Measurements from ENCODE around the gene ASIC2. TPM values are rescaled to one million over a fixed set of nuclear protein-coding genes. Genes with fewer than 3 reads are reported as not detected.
"Not testable (repeated sequence)": the region's sequence is repeated elsewhere in the genome, so short reads cannot be mapped to it uniquely, and the experiment has no call there.

The ASIC2 gene
- total and polyA plus RNA-seq, 9 donors: under 0.01 to 0.71 (median 0.16) TPM

GRCh38 chr17:32998111-32998886, 294.8 kb downstream of the ASIC2 start:
- Histone ChIP-seq H3K4me1 (ENCODE audit: control insufficient read depth, insufficient read depth, low read length) (peaks cover 2% of the 10 kb centered on the region), H3K36me3 (ENCODE audit: control insufficient read depth, insufficient read depth, low read length) (no peaks in the 10 kb centered on the region), H3K27ac (ENCODE audit: low read length) (no peak overlapping the region), H3K9me3 (replicated peaks; ENCODE audit: control insufficient read depth, low read depth, low read length) (no peaks in the 10 kb centered on the region), H3K27me3 (ENCODE audit: control insufficient read depth, insufficient read depth, low read length) (peaks cover 13% of the 10 kb centered on the region), H3K4me3 (ENCODE audit: low read length) (no peak overlapping the region)
- 1% methylated on average over 17 of the region's 18 CpGs for WGBS (ENCODE audit: insufficient coverage)
- peak; percentile 71 for DNase-seq

- H3K9me3 ChIP-seq (replicated peaks; ENCODE audit: control insufficient read depth, low read depth, low read length): no peaks in the 10 kb centered on the region
- no peaks in the 10 kb centered on the region for H3K36me3 ChIP-seq (ENCODE audit: control insufficient read depth, insufficient read depth, low read length)
- DNase-seq: no peak
- H3K27me3 ChIP-seq (ENCODE audit: control insufficient read depth, insufficient read depth, low read length): peaks cover 11% of the 10 kb centered on the region
- no peak overlapping the region for H3K4me3 ChIP-seq (ENCODE audit: low read length)
- H3K4me1 ChIP-seq (ENCODE audit: control insufficient read depth, insufficient read depth, low read length): peaks cover 5% of the 10 kb centered on the region
- 61% methylated on average over 9 of the region's 14 CpGs for WGBS (ENCODE audit: insufficient coverage)
- H3K27ac ChIP-seq (ENCODE audit: low read length): no peak overlapping the region
Measured at GRCh38 chr17:32995416-32996045, 297.6 kb downstream of the ASIC2 start.

- Histone ChIP-seq H3K36me3 (ENCODE audit: control insufficient read depth, insufficient read depth, low read length) (no peaks in the 10 kb centered on the region), H3K4me3 (ENCODE audit: low read length) (no peak overlapping the region), H3K9me3 (replicated peaks; ENCODE audit: control insufficient read depth, low read depth, low read length) (no peaks in the 10 kb centered on the region), H3K4me1 (ENCODE audit: control insufficient read depth, insufficient read depth, low read length) (peaks cover 5% of the 10 kb centered on the region), H3K27me3 (ENCODE audit: control insufficient read depth, insufficient read depth, low read length) (peaks cover 9% of the 10 kb centered on the region), H3K27ac (ENCODE audit: low read length) (no peak overlapping the region)
- 58% methylated on average over 3 of the region's 9 CpGs for WGBS (ENCODE audit: insufficient coverage)
- DNase-seq: no peak
Measured at GRCh38 chr17:32993977-32994376, 299.1 kb downstream of the ASIC2 start.

- Histone ChIP-seq H3K9me3 (replicated peaks; ENCODE audit: control insufficient read depth, low read depth, low read length) (no peaks in the 10 kb centered on the region), H3K27me3 (ENCODE audit: control insufficient read depth, insufficient read depth, low read length) (no peaks in the 10 kb centered on the region), H3K36me3 (ENCODE audit: control insufficient read depth, insufficient read depth, low read length) (no peaks in the 10 kb centered on the region), H3K4me3 (ENCODE audit: low read length) (no peak overlapping the region), H3K4me1 (ENCODE audit: control insufficient read depth, insufficient read depth, low read length) (peaks cover 3% of the 10 kb centered on the region), H3K27ac (ENCODE audit: low read length) (no peak overlapping the region)
- peak; percentile 51 for DNase-seq
- 83% methylated on average over 8 of the region's 13 CpGs for WGBS (ENCODE audit: insufficient coverage)
Measured at GRCh38 chr17:32992321-32993033, 300.6 kb downstream of the ASIC2 start.

- DNase-seq: no peak
- Histone ChIP-seq H3K27ac (ENCODE audit: low read length) (no peak overlapping the region), H3K4me1 (ENCODE audit: control insufficient read depth, insufficient read depth, low read length) (peaks cover 3% of the 10 kb centered on the region), H3K36me3 (ENCODE audit: control insufficient read depth, insufficient read depth, low read length) (no peaks in the 10 kb centered on the region), H3K9me3 (replicated peaks; ENCODE audit: control insufficient read depth, low read depth, low read length) (no peaks in the 10 kb centered on the region), H3K27me3 (ENCODE audit: control insufficient read depth, insufficient read depth, low read length) (no peaks in the 10 kb centered on the region), H3K4me3 (ENCODE audit: low read length) (no peak overlapping the region)
- no CpG with 5 or more reads among the region's 3 CpGs for WGBS (ENCODE audit: insufficient coverage)
Measured at GRCh38 chr17:32988481-32989101, 304.5 kb downstream of the ASIC2 start.

DNA sequence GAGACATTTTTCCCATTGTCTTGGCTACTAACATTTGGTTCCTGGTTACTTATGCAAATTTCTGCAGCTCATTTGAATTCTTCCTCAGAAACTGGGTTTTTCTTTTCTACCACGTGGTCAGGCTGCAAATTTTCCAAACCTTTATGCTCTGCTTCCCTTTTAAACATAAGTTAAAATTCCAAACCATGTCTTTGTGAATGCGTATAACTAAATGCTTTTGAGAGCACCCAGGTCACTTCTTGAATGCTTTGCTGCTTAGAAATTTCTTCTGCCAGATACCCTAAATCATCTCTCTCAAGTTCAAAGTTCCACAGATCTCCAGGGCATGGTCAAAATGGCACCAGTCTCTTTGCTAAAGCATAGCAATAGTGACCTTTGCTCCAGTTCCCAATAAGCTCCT, 305.2 kb downstream of the ASIC2 start:
- not testable (repeated sequence) for H3K27ac ChIP-seq (ENCODE audit: low read length); DNase-seq; H3K4me1 ChIP-seq (ENCODE audit: control insufficient read depth, insufficient read depth, low read length); H3K27me3 ChIP-seq (ENCODE audit: control insufficient read depth, insufficient read depth, low read length); H3K36me3 ChIP-seq (ENCODE audit: control insufficient read depth, insufficient read depth, low read length); H3K9me3 ChIP-seq (replicated peaks; ENCODE audit: control insufficient read depth, low read depth, low read length); H3K4me3 ChIP-seq (ENCODE audit: low read length)
- 71% methylated on average over 2 of the region's 2 CpGs for WGBS (ENCODE audit: insufficient coverage)

DNA sequence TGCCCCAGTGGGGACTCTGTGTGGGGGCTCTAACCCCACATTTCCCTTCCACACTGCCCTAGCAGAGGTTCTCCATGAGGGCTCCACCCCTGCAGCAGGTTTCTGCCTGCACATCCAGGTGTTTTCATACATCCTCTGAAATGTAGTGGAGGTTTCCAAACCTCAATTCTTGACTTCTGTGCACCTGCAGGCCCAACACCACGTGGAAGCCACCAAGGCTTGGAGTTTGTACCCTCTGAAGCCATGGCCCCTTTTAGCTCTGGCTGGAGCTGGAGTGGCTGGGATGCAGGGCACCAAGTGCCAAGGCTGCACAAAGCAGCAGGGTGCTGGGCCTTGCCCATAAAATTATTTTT, 305.7 kb downstream of the ASIC2 start:
- WGBS (ENCODE audit: insufficient coverage): 43% methylated on average over 1 of the region's 1 CpG
- DNase-seq; H3K27me3 ChIP-seq (ENCODE audit: control insufficient read depth, insufficient read depth, low read length); H3K9me3 ChIP-seq (replicated peaks; ENCODE audit: control insufficient read depth, low read depth, low read length); H3K4me3 ChIP-seq (ENCODE audit: low read length); H3K4me1 ChIP-seq (ENCODE audit: control insufficient read depth, insufficient read depth, low read length); H3K27ac ChIP-seq (ENCODE audit: low read length); H3K36me3 ChIP-seq (ENCODE audit: control insufficient read depth, insufficient read depth, low read length): not testable (repeated sequence)

- H3K36me3 ChIP-seq (ENCODE audit: control insufficient read depth, insufficient read depth, low read length): no peaks in the 10 kb centered on the region
- no peak overlapping the region for H3K4me3 ChIP-seq (ENCODE audit: low read length)
- WGBS (ENCODE audit: insufficient coverage): no CpG with 5 or more reads among the region's 4 CpGs
- peaks cover 2% of the 10 kb centered on the region for H3K9me3 ChIP-seq (replicated peaks; ENCODE audit: control insufficient read depth, low read depth, low read length)
- no peaks in the 10 kb centered on the region for H3K27me3 ChIP-seq (ENCODE audit: control insufficient read depth, insufficient read depth, low read length)
- DNase-seq: no peak
- H3K4me1 ChIP-seq (ENCODE audit: control insufficient read depth, insufficient read depth, low read length): no peaks in the 10 kb centered on the region
- H3K27ac ChIP-seq (ENCODE audit: low read length): no peak overlapping the region
Measured at GRCh38 chr17:32985050-32985756, 307.9 kb downstream of the ASIC2 start.

DNA sequence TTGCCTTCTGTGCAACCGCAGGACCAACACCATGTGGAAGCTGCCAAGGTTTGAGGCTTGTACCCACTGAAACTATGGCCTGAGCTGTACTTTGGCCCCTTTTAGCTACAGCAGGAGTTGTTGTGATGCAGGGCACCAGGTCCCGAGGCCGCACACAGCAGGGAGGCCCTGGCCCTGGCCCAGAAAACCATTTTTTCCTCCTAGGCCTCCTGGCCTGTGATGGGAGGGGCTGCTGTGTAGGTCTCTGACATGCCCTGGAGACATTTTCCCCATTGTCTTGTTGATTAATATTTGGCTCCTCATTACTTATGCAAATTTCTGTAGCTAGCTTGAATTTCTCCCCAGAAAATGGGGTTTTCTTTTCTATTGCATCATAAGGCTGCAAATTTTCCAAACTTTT, 311.5 kb downstream of the ASIC2 start:
- WGBS (ENCODE audit: insufficient coverage): 83% methylated on average over 3 of the region's 3 CpGs
- H3K4me1 ChIP-seq (ENCODE audit: control insufficient read depth, insufficient read depth, low read length); DNase-seq; H3K27ac ChIP-seq (ENCODE audit: low read length); H3K36me3 ChIP-seq (ENCODE audit: control insufficient read depth, insufficient read depth, low read length); H3K27me3 ChIP-seq (ENCODE audit: control insufficient read depth, insufficient read depth, low read length); H3K9me3 ChIP-seq (replicated peaks; ENCODE audit: control insufficient read depth, low read depth, low read length); H3K4me3 ChIP-seq (ENCODE audit: low read length): not testable (repeated sequence)

All from muscle of leg (tissue), 11 donors.